ENCODE results near the gene MLLT1.

Gene MLLT1

DNA sequence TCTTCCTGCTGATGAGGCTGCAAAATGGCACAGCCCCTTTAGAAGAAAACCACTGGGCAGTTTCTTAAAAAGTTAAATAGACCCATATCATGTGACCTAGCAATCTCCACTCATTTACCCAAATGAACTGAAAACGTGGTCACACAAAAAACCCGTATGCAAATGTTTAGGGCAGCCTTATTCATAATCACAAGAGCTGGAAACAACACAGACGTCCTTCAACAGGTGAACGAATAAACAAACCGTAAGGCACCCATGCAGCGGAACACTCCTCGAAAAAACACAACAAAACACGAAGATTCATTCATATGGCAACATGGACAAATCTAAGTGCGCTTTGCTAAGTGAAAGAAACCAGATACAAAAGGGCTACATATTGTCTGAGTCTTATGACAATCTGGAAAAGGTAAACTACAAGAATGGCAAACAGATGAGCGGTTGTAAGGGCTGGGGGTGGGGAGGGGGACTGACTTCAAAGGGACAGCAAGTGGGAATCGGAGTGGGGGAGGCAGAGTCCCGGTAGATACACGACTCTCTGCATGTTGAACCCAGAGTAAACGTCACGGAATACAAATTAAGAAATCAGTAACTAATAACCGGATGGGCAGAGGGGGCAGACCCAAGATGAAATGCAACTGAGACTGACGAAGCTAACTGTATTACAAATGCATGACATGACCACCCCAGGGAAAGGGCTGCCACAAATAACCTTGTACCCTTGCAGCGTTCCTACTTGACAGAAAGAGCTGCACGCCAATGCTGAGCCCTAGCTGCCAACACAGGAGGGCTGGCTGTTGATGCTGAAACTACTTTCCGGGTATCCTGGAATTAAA, 33.4 kb downstream of the MLLT1 start:
- no peak overlapping the region for H3K4me3 ChIP-seq (ENCODE audit: low read depth, low read length)
- TF ChIP-seq, protein P1, sequence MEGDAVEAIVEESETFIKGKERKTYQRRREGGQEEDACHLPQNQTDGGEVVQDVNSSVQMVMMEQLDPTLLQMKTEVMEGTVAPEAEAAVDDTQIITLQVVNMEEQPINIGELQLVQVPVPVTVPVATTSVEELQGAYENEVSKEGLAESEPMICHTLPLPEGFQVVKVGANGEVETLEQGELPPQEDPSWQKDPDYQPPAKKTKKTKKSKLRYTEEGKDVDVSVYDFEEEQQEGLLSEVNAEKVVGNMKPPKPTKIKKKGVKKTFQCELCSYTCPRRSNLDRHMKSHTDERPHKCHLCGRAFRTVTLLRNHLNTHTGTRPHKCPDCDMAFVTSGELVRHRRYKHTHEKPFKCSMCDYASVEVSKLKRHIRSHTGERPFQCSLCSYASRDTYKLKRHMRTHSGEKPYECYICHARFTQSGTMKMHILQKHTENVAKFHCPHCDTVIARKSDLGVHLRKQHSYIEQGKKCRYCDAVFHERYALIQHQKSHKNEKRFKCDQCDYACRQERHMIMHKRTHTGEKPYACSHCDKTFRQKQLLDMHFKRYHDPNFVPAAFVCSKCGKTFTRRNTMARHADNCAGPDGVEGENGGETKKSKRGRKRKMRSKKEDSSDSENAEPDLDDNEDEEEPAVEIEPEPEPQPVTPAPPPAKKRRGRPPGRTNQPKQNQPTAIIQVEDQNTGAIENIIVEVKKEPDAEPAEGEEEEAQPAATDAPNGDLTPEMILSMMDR (IDR thresholded peaks at IDR 0.05; ENCODE audit: insufficient read depth, low read depth, low read length, missing control alignments), result no peak
- peak; percentile 23 for DNase-seq (ENCODE audit: low read depth)

DNA sequence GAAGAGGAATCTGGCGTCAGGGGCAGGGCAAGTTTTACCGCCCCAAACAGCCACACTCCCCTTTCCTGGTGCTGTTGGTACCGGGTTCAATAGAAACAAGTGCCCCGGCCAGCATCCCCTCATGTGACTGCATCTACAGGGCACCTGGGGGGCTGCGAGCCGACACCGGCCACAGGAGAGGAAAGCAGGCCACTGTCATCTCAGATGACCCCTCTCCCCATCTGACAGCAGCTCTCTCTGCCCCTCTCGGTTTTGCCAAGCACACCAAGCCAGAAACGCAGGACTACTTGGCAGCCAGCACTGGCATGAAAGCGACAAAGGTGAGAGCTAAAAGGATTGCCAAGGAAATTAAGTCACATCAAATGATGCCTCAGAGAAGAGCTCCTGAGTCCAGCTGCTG, 37.1 kb downstream of the MLLT1 start:
- no peak overlapping the region for H3K4me3 ChIP-seq (ENCODE audit: low read depth, low read length)
- TF ChIP-seq, protein P1 (IDR thresholded peaks at IDR 0.05; ENCODE audit: insufficient read depth, low read depth, low read length, missing control alignments), result no peak
- no peak for DNase-seq (ENCODE audit: low read depth)

DNA sequence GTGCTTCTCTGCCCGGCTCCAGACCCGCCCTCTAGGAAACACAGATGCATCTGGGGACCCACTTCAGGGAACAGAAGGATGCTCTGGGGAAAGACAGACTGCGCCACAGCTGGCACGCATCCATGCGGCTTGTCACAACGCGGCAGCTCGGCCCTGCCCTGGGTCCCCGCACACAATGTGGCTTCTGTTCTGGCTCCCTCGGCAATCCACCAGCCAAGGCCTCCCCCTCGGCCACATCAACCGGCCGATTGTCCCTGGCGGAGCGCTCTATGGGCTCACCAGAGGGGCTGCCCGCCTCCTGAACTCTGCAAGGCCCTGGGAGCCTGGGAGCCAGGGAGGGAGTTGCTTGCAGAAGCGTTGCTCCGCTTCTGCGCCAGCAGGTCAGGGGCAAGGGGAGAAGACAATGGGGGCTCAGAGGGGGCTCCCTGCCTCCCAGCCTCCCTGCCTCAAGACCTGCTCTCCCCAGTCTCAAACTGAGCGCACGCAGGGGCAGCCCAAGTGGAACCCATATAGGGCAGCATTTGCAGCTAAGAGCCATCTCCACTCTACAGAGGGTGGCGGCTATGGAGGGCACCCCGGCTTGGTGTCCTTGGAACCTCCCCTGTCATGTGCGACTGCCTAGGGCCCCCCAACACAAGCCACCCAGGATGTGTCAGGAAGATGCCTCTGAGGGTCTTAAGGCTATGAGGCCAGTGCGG, 37.9 kb downstream of the MLLT1 start:
- TF ChIP-seq, protein P1 (IDR thresholded peaks at IDR 0.05; ENCODE audit: insufficient read depth, low read depth, low read length, missing control alignments), result no peak
- no peak overlapping the region for H3K4me3 ChIP-seq (ENCODE audit: low read depth, low read length)
- DNase-seq (ENCODE audit: low read depth), result no peak

DNA sequence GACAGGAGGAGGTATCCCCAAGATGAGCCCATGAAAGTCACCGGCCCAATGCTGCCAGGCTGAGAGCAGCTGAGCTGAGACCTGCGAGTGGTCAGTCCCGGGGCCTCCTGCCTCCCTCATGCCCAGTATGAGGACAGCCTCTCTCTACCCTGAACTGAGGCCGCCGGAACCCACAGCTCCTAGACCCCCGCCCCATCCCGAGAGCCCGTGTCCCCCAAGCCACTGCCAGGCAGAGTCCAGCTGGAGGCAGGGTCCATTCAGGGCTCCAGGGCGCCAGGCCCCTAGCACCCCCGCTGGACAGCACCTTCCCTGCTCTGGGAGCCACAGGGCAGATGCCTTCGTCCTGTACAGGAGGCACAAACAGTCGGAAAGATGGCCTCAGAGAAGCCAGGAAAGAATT, 38.7 kb downstream of the MLLT1 start:
- DNase-seq (ENCODE audit: low read depth), result no peak
- TF ChIP-seq, protein P1 (IDR thresholded peaks at IDR 0.05; ENCODE audit: insufficient read depth, low read depth, low read length, missing control alignments), result no peak
- H3K4me3 ChIP-seq (ENCODE audit: low read depth, low read length), result no peak overlapping the region

DNA sequence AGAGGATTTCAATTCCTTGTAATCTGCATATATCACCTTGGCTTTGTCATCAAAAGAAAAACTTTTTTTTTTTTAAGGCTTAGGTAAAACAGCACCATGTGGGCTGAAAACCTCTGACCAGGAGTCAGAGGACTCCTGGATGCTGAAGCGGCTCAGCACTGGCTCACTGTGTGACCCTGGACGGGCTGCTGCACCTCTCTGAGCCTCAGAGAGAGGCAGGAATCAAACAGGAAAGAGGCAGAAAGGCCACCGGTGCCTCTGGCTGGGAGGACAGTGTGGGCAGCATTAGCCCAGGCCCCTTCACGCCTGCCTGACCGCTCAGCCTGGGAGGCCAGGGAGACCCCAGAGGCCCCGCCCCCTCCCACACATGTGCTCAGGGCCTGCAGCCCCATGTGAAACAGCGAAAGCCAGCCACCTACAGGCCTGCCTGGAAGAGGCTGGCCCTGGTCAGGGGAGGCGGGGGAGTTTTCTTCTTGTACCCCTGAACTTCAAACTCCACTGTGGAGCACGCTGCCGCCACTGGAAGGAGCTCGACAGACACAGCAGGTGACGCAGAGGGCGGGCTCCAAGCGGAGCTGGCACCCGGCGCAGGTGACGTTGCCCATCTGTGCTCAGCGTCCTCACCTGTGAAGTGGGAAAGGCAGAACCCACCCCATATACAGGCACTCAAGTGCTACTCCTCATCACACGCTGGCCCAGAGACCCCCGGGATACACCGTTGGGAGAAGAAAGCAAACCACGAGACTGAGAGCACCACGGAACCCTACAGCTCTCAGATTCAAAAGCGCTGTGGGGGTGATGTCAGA, 39.7 kb downstream of the MLLT1 start:
- no peak for DNase-seq (ENCODE audit: low read depth)
- H3K4me3 ChIP-seq (ENCODE audit: low read depth, low read length), result no peak overlapping the region
- TF ChIP-seq, protein P1 (IDR thresholded peaks at IDR 0.05; ENCODE audit: insufficient read depth, low read depth, low read length, missing control alignments), result no peak

DNA sequence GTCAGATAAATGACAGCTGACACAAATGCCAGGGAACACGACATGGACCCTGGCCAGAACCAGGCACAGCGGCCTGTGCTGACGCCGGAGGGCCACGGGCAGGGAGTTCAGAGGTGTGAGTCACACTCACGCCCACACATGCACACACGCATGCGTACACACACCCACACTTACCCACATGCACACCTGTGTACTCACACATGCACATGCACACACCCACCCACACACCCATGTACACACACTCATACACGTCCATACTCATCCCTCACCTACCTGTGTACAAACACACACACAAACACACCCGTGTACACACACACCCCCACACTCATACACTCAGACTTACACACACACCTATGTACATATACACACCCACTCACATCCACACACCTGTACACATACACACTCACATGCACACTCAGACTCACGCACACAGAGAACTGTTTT, 40.4 kb downstream of the MLLT1 start:
- no peak for DNase-seq (ENCODE audit: low read depth)
- no peak overlapping the region for H3K4me3 ChIP-seq (ENCODE audit: low read depth, low read length)
- TF ChIP-seq, protein P1 (IDR thresholded peaks at IDR 0.05; ENCODE audit: insufficient read depth, low read depth, low read length, missing control alignments), result no peak

All from GM12865 (cell line).